DOHH2 (cell line): Measurements from ENCODE around the gene NDUFAF5.

Source experiments
- H3F3A ChIP-seq: fragments of 200-600 bp; sonication (generic), shearing (Covaris generic); 2 replicates; pipeline ENCODE4 v1.6.0; 2016; ENCODE audit warnings: antibody characterized with exemption, mild to moderate bottlenecking; ENCODE audit not compliant: control insufficient read depth, insufficient read depth
- H3K27ac ChIP-seq: fragments of 200-600 bp; sonication (generic); 2 replicates; pipeline ENCODE4 v1.5.1; 2014; ENCODE audit warnings: low read depth, mild to moderate bottlenecking, low read length, moderate library complexity
- H3K27me3 ChIP-seq: fragments of 200-600 bp; sonication (generic); 2 replicates; pipeline ENCODE4 v1.6.1; 2014; ENCODE audit warnings: mild to moderate bottlenecking, low read length, mixed read lengths; ENCODE audit not compliant: control insufficient read depth
- H3K36me3 ChIP-seq: fragments of 200-600 bp; sonication (generic); 2 replicates; pipeline ENCODE4 v1.6.1; 2014; ENCODE audit warnings: mild to moderate bottlenecking, low read length, moderate library complexity, mixed read lengths; ENCODE audit not compliant: control insufficient read depth
- H3K4me1 ChIP-seq: fragments of 200-600 bp; sonication (generic); 2 replicates; pipeline ENCODE4 v1.6.1; 2014; ENCODE audit warnings: mild to moderate bottlenecking, low read length, mixed read lengths; ENCODE audit not compliant: control insufficient read depth
- H3K4me2 ChIP-seq: fragments of 200-600 bp; sonication (generic); 2 replicates; pipeline ENCODE4 v1.6.0; 2014; ENCODE audit warnings: mild to moderate bottlenecking, low read length, moderate library complexity
- H3K4me3 ChIP-seq: fragments of 200-600 bp; sonication (generic); 2 replicates; pipeline ENCODE4 v1.5.1; 2014; ENCODE audit warnings: mild to moderate bottlenecking, low read length, mixed read lengths
- H3K79me2 ChIP-seq: fragments of 200-600 bp; sonication (generic); 2 replicates; pipeline ENCODE4 v1.6.1; 2014; ENCODE audit warnings: mild to moderate bottlenecking, low read length, mixed read lengths; ENCODE audit not compliant: control insufficient read depth
- H3K9me2 ChIP-seq: fragments of 200-600 bp; sonication (generic); replicated peaks from 2 replicates; pipeline ENCODE4 v1.6.1; 2014; ENCODE audit warnings: mild to moderate bottlenecking, low read length, mixed read lengths; ENCODE audit not compliant: control insufficient read depth
- H3K9me3 ChIP-seq: fragments of 200-600 bp; sonication (generic); 2 replicates; pipeline ENCODE4 v1.6.1; 2014; ENCODE audit warnings: antibody characterized with exemption, low read length, mixed read lengths; ENCODE audit not compliant: control insufficient read depth, insufficient read depth
- H4K20me1 ChIP-seq: fragments of 200-600 bp; sonication (generic); 2 replicates; pipeline ENCODE4 v1.6.0; 2014; ENCODE audit warnings: low read depth, mild to moderate bottlenecking, antibody characterized with exemption, low read length, moderate library complexity; ENCODE audit not compliant: control insufficient read depth, insufficient read depth
- EZH2phosphoT487 ChIP-seq: fragments of 200-600 bp; sonication (generic); IDR thresholded peaks from 2 replicates; pipeline ENCODE4 v1.6.1; 2017; ENCODE audit warnings: borderline replicate concordance, mild to moderate bottlenecking, antibody characterized with exemption, low read length, moderate library complexity, mixed read lengths
- TF ChIP-seq, protein P1 (sequence below): fragments of 200-600 bp; sonication (generic); IDR thresholded peaks from one replicate; pipeline ENCODE4 v1.5.1; 2014; ENCODE audit warnings: antibody characterized with exemption, mild to moderate bottlenecking, low read depth, low read length; ENCODE audit not compliant: poor library complexity, severe bottlenecking

The NDUFAF5 gene

DNA sequence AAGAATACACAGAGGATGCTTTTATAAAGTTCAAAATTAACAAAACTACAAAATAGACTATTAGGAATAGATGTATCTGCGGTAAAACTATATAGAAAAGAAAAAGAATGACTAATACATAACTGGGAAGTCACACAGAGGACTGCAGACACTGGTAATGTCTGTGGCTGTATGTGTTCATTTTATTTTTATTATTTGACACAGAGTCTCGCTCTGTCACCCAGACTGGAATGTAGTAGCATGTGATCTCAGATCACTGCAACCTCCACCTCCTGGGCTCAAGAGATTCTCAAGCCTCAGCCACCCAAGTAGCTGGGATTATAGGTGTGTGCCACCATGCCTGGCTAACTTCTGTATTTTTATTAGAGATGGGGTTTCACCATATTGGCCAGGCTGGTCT, 39.0 kb upstream of the NDUFAF5 start:
- Histone ChIP-seq H3K36me3 (peaks cover 6% of the 10 kb centered on the region), H3K4me2 (no peak overlapping the region), H3K9me3 (no peaks in the 10 kb centered on the region), H3K4me1 (no peaks in the 10 kb centered on the region), H3K27me3 (no peaks in the 10 kb centered on the region), H3F3A (no peaks in the 10 kb centered on the region; the same call in 1 of the 2 replicates), H3K27ac (no peak overlapping the region), H4K20me1 (no peaks in the 10 kb centered on the region), H3K9me2 (no peaks in the 10 kb centered on the region), H3K4me3 (no peak overlapping the region), H3K79me2 (no peaks in the 10 kb centered on the region)
- TF ChIP-seq, protein P1, sequence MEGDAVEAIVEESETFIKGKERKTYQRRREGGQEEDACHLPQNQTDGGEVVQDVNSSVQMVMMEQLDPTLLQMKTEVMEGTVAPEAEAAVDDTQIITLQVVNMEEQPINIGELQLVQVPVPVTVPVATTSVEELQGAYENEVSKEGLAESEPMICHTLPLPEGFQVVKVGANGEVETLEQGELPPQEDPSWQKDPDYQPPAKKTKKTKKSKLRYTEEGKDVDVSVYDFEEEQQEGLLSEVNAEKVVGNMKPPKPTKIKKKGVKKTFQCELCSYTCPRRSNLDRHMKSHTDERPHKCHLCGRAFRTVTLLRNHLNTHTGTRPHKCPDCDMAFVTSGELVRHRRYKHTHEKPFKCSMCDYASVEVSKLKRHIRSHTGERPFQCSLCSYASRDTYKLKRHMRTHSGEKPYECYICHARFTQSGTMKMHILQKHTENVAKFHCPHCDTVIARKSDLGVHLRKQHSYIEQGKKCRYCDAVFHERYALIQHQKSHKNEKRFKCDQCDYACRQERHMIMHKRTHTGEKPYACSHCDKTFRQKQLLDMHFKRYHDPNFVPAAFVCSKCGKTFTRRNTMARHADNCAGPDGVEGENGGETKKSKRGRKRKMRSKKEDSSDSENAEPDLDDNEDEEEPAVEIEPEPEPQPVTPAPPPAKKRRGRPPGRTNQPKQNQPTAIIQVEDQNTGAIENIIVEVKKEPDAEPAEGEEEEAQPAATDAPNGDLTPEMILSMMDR: no peak
- TF ChIP-seq EZH2phosphoT487: no peak

GRCh38 chr20:13749811-13750210, 35.0 kb upstream of the NDUFAF5 start:
- Histone ChIP-seq H3K4me3 (no peak overlapping the region), H3K9me2 (no peaks in the 10 kb centered on the region), H3K36me3 (0 out of 2 replicates have a peak, but pooled peaks cover 1% of the 10 kb centered on the region), H3K79me2 (no peaks in the 10 kb centered on the region), H3K27ac (no peak overlapping the region), H3F3A (no peaks in the 10 kb centered on the region; the same call in 1 of the 2 replicates), H3K4me2 (no peak overlapping the region), H3K4me1 (no peaks in the 10 kb centered on the region), H3K27me3 (no peaks in the 10 kb centered on the region), H3K9me3 (no peaks in the 10 kb centered on the region), H4K20me1 (no peaks in the 10 kb centered on the region)
- no peak for TF ChIP-seq EZH2phosphoT487
- TF ChIP-seq, protein P1: no peak

DNA sequence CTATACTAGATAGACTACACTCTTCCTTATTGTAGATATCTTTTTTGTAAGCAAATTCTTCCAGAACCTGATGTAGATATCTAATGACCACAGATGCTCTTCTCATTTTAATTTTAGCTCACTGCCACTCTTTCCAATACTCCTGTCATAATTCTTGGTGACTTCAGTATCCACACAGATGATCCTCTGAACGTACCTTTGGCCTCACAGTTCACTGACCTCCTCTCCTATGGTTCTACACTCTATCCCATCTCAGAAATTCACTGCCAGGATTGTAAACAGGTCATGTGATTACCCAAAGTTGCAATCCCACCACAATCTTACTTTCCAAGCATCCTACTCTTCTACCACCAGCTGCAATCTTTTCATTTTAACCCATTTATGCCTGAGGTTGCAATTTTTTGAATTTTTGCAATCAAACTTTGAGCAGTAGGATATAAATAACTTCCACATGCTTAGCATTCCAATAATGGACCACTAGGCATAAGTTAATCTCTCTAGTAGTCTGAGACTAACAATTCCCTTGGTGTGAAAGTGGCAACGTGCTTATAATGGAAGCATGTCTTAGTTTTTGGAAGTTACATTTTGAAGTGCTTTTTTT, 31.3 kb upstream of the NDUFAF5 start:
- Histone ChIP-seq H3K9me2 (no peaks in the 10 kb centered on the region), H3K36me3 (peaks cover 25% of the 10 kb centered on the region), H3K27ac (no peak overlapping the region), H4K20me1 (no peaks in the 10 kb centered on the region), H3K4me3 (no peak overlapping the region), H3K79me2 (no peaks in the 10 kb centered on the region), H3K27me3 (no peaks in the 10 kb centered on the region), H3K4me2 (no peak overlapping the region), H3K4me1 (no peaks in the 10 kb centered on the region), H3F3A (no peaks in the 10 kb centered on the region), H3K9me3 (no peaks in the 10 kb centered on the region)
- no peak for TF ChIP-seq EZH2phosphoT487
- TF ChIP-seq, protein P1: no peak
